ENCODE measurements around the gene PPIL6.

Gene PPIL6

DNA sequence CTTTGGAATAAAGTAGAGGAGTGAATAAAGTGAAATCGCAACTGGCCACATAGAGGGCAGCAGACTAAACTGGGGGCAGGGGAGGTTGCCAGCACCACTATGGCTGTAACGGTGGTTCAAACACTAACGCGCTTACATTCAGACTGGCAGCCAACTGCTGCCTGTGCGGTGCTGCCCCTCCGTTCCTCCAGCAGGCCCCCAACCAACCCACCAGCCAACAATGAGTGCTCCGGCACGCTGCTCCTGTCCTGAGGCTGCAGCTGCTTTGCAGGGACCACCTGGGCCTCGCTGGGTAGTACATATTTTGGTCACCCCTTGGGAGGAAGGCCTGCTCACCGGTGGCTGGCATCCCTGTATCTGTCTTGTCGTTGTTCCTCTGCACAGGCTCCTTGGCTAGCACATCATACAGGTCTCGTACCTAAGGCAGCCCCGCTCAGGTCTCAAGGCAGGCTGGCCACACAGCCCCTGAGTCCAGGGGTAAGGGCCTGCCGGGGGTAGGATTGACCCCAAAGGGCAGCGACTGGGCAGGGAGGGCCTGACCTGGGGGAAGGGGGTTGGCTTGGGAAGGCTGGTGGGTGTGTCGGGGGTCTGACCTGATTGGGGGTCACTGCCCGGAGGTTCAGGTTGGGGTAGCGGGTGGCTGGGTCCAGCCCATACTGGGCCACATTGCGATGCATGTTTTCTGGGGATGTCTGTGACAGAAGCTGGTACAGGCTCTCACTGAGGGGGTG, 8.8 kb upstream of the PPIL6 start:
- no peak for DNase-seq (ENCODE audit: low read depth)

- no peak for DNase-seq (ENCODE audit: low read depth)
Measured at GRCh38 chr6:109448615-109449014, 8.2 kb upstream of the PPIL6 start.

DNA sequence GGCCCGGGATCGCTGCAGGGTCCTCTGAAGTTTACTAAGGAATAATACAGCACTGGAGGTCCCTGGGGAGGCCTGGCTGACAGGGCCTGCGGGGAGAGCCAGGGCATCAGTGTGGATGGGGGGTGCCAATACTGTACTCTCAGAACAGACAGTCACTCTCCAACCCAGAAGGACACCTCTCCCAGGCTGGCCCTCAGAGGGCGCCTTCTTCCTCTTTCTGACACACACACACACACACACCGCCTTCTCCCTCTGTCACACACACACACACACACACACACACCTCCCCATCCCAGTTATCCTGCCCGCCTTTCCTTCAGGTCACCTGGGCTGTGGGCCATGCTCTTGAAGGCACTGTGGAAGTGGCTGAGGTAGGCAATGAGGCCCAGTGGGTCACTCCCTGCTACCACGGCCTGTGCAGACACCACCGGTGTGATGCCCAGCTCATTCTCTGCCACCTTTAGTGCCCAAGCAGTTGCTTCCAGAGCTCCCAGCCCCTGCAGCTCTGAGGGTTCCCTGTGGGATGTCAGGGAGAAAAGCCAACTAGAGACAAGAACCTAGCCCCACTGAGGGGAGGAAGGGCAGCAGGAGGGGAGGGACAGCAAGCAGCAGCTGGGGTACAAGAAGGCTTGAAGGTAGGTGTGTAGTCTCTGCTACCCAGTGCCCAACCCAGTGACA, 7.6 kb upstream of the PPIL6 start:
- no peak for DNase-seq (ENCODE audit: low read depth)

DNA sequence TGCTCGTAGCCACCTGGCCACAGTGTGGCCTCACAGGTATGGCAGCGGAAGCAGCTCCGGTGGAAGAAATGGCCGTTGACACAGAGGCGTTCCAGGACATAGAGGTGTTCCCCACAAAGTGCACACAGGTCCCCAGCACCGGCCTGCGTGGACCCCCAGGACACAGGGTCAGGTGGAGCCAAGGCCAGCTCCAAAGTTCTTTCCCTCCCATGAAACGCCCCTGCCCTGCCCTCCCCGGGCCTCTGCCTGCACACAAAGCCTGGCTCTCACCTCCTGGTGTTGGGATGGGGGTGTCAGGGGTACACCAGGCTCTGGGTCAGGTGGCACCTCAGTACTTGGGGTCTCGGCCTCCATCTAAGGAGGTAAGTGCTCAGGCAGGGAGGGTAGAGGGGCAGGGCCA, 6.7 kb upstream of the PPIL6 start:
- no peak for DNase-seq (ENCODE audit: low read depth)

DNA sequence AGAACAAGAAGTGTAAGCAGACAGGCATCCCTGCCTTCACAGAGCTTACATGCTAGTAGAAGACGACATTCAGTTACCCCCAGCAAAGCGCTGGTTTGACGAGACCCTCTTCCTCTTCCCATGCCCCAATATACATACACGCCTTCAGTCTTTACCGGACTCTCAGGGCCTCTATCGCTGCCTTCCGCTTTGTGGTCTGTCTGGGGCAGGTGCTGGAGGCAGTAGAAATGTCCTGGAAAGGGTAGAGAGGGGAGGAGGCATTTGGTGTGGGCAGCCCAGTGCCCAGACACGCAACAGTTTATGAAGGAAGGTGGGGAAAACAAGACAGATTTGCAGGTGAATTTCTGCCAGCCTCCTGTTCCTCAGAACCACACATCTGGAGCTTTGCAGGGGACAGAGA, 6.1 kb upstream of the PPIL6 start:
- DNase-seq (ENCODE audit: low read depth), result no peak

DNA sequence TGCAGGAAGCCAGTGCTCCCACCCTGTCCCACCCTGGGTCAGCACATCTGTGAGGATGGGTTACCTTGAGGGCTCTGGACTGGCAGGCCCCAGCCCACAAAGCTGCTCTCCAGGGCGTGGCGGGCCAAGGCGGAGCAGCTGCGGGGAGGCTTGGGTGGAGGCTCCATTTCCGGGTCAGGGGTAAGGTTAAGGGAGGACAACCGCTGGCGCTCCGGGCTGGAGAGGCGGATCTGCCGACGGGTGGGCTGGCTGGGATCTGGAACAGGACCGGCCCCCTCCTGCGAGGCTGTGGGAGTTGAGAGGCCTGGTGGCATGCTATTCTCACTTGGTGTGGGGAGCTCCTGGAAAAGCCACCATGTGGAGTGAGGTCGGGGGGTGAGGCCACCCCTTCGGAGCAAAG, 5.6 kb upstream of the PPIL6 start:
- no peak for DNase-seq (ENCODE audit: low read depth)

DNA sequence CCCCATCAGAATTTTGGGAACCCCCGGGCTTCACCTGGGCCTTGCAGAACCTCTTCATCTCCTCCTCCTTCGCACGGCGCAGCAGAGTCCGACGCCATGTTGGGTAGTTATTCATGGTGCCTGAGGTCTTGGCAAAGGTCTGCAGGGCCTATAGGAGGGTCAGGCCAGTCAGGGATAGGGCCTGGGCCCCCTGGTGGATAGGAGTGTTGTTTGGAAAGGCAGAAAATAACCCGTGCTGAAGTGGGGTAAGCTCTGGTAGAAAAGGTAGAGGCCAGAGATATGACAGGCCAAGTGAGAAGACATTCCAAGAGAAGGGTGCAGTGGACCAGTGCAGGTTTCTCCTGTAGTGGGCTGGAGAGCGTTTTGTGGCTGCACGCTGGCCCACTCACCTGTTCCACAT, 5.0 kb upstream of the PPIL6 start:
- DNase-seq (ENCODE audit: low read depth), result no peak

- DNase-seq (ENCODE audit: low read depth), result no peak
Measured at GRCh38 chr6:109443425-109443950, 3.1 kb upstream of the PPIL6 start.

DNA sequence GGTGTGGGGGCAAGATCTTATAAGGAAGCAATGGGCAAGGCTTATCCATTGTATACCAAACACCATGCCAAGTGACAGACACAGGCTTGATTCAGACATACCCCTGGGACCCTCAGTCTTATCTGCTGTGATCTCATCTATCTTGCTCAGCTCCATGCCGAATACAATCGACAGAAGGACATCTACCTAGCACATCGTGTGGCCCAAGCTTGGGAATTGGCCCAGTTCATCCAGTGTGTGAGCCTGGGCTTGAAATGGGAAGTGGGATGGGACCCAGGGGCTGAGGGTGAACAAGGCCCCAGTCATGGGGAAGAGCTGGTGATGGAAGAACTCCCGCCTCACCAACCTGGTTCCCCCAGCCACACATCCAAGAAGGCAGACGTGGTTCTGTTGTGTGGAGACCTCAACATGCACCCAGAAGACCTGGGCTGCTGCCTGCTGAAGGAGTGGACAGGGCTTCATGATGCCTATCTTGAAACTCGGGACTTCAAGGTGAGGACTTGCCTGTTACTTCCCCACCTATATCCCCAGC, 2.0 kb upstream of the PPIL6 start:
- DNase-seq (ENCODE audit: low read depth), result no peak

GRCh38 chr6:109441069-109441816, 815 bp upstream of the PPIL6 start:
- DNase-seq (ENCODE audit: low read depth), result peak; percentile 45

DNA sequence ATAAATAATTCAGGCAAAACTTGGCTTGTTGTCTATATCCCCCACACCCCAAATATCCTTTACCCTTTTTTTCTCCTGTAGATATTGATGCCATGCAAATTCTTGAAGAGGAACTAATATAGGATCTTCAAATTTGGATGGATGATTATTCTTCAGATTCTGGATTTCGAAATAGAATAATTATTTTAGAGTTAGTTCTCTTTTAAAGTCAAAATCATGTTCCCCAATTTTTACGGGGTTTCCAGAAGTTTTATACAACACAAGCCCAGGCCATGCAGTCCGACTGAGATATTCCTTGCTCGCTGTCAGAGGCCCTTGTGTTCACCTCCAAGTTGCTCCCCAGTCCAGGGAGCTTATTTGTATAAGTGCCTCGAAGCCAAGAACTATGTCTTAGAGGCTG, 4.4 kb downstream of the PPIL6 start:
- no peak for DNase-seq (ENCODE audit: low read depth)

DNA sequence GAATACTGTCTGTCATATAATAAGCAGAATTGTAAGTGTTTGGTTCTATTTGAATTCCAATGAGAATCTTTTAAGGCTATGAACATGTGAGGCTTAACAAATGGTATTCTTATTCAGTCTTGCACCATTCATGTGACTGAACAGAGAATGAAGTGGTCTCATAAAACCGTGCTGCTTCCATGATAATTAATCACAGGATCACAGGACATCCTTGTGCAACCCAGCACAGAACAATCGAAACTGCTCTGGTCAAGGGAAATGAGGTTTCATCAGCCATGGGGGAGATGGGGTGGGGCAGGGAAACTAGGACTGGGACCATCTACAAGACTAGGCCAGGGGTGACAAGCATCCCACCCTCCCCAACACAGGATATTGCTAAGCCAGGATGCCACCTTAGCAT, 6.0 kb downstream of the PPIL6 start:
- no peak for DNase-seq (ENCODE audit: low read depth)

- no peak for DNase-seq (ENCODE audit: low read depth)
Measured at GRCh38 chr6:109429496-109429895, 10.9 kb downstream of the PPIL6 start.

DNA sequence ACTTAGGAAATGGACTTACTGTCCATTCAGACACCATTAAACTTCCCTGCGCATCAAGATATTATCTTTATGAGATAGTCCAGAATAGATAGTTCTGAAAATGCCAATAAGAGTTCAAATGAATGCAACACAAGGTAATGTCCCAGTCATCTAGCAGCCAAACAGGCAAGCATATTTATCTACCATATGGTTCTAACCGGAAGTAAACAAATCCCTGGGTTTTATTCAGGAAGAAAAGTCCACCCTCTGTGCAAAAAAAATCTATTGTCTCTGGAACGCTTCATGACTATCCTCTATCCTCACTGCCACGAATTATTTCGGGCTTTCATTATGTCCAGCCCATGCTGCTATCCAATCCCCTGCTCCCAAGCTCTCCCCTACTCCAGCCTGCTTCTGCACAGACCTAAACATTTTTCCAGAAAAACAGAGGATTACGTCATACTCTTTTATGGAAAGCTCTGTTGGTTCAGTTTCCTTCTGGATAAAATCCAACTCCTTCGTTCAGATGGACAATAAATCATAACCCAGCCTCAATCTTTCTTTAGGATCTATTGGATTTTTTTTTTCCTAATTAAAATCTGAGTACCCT, 11.4 kb downstream of the PPIL6 start:
- no peak for DNase-seq (ENCODE audit: low read depth)

DNA sequence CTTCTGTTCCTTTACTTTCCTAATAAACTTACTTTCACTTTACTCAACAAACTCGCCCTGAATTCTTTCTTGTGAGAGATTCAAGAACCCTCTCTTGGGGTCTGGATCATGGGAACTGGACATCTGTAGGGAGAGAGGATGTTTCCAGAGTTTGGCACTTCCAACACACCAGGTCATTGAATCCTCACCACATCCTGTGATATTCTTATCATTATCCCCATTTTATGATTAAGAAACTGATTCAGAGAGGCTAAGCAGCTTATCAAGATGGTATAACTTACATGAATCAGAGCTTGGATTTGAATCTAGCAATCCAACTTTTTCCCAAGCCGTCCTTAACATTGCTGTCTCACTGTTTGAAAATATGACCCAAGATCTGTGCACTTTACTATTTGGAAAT, 15.5 kb downstream of the PPIL6 start:
- DNase-seq (ENCODE audit: low read depth), result no peak

GRCh38 chr6:109421184-109421583, 19.2 kb downstream of the PPIL6 start:
- no peak for DNase-seq (ENCODE audit: low read depth)

DNA sequence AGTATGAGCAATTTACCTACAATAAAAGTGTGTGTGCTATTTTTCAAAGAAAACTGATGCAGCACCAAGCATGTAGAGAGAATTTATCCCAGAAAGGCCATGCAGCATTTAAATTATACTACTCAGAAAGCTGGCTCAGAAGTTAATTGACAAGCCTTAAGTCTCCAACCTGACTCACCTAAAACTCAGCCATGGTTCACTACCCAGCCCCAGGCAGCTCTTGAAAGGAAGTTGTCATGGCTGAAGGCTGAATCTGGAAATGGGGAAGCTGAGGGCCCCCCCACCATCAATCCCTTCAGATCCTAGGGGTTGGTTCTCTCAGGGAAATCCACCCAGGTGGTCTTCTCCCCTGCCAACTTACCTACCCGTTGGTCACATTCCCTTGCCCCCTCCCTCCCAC, 19.7 kb downstream of the PPIL6 start:
- DNase-seq (ENCODE audit: low read depth), result no peak

DNA sequence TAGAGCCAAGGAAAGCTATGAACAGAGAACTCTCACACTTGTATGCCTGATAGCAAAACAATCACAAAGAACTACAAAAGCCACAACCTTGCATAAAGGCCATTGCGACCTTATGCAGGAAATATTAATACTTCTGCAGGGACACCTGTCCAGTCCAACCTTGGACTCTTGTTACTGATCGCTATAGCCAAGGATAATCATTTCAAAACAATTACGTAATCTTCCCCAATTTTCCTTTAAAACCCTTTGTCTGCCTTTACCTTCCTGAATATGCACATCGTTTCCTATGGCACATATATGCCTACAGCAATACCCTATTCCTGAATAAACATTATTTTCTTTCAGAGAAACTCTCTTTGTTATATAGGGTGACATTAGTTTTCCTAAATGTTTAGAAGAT, 22.8 kb downstream of the PPIL6 start:
- DNase-seq (ENCODE audit: low read depth), result no peak

GRCh38 chr6:109411034-109411433, 29.4 kb downstream of the PPIL6 start:
- DNase-seq (ENCODE audit: low read depth), result no peak

- no peak for DNase-seq (ENCODE audit: low read depth)
Measured at GRCh38 chr6:109406196-109406595, 34.2 kb downstream of the PPIL6 start.

- no peak for DNase-seq (ENCODE audit: low read depth)
Measured at GRCh38 chr6:109397020-109397419, 43.4 kb downstream of the PPIL6 start.

GRCh38 chr6:109396046-109396718, 44.2 kb downstream of the PPIL6 start:
- no peak for DNase-seq (ENCODE audit: low read depth)

Data from CMK (cell line).